PC-9 (cell line): Measurements from ENCODE around the gene RAB9B. TPM values are rescaled to one million over a fixed set of nuclear protein-coding genes. Genes with fewer than 3 reads are reported as not detected.

Experiments
- BruUV-seq: library from RNA; stranded (reverse); fragments of 400-500 nt; replicated peaks from 2 replicates; lab custom pipeline; 2021; lab: Mats Ljungman, UMichigan
- CTCF ChIA-PET: fragments of 300-600 bp; sonication (Branson Sonifier 250); formaldehyde crosslinking; loops from one replicate; lab custom pipeline; 2022; ENCODE audit warnings: antibody characterized with exemption; lab: Charles Lee
- POLR2A ChIA-PET: fragments of 300-600 bp; sonication (Branson Sonifier 250); formaldehyde crosslinking; loops from one replicate; lab custom pipeline; 2022; ENCODE audit warnings: antibody characterized with exemption; ENCODE audit not compliant: unreplicated experiment; lab: Charles Lee
- DNase-seq, 2 experiments: peaks; one replicate each; pipeline versions ENCODE4 v3.0.0 to v3.0.0-alpha.2; 2015 to 2022; ENCODE audit warnings: mixed read lengths in 1 of 2
- H2AFZ ChIP-seq: fragments of 200-600 bp; sonication (generic); 2 replicates; pipeline ENCODE4 v1.8.1; 2017; ENCODE audit warnings: antibody characterized with exemption
- H3F3A ChIP-seq: fragments of 200-600 bp; sonication (generic); 2 replicates; pipeline ENCODE4 v1.8.1; 2017; ENCODE audit warnings: antibody characterized with exemption, mild to moderate bottlenecking, low read depth; ENCODE audit not compliant: insufficient read depth
- H3K27ac ChIP-seq: fragments of 200-600 bp; sonication (generic); 2 replicates; pipeline ENCODE4 v1.6.1; 2016; ENCODE audit warnings: mixed run types
- H3K27me3 ChIP-seq: fragments of 200-600 bp; sonication (generic); 2 replicates; pipeline ENCODE4 v1.6.1; 2016; ENCODE audit warnings: low read depth, mixed run types; ENCODE audit not compliant: insufficient read depth
- H3K36me3 ChIP-seq: fragments of 200-600 bp; sonication (generic); 2 replicates; pipeline ENCODE4 v1.6.1; 2016; ENCODE audit warnings: low read depth, mixed run types
- H3K4me1 ChIP-seq: fragments of 200-600 bp; sonication (generic); replicated peaks from 2 replicates; pipeline ENCODE4 v1.6.1; 2016; ENCODE audit warnings: mixed run types; ENCODE audit not compliant: insufficient read depth
- H3K4me2 ChIP-seq: fragments of 200-600 bp; sonication (generic); 2 replicates; pipeline ENCODE4 v1.6.1; 2017; ENCODE audit warnings: mixed run types
- H3K4me3 ChIP-seq: fragments of 200-600 bp; sonication (generic); 2 replicates; pipeline ENCODE4 v1.6.1; 2016; ENCODE audit warnings: mixed run types
- H3K79me2 ChIP-seq: fragments of 200-600 bp; sonication (generic); 2 replicates; pipeline ENCODE4 v1.6.1; 2017; ENCODE audit warnings: low read depth, mixed run types
- H3K9me2 ChIP-seq: fragments of 200-600 bp; sonication (generic); 2 replicates; pipeline ENCODE4 v1.8.1; 2017; ENCODE audit warnings: mild to moderate bottlenecking; ENCODE audit not compliant: insufficient read depth
- H3K9me3 ChIP-seq: fragments of 200-600 bp; sonication (generic); 2 replicates; pipeline ENCODE4 v1.8.1; 2016; ENCODE audit warnings: low read depth; ENCODE audit not compliant: insufficient read depth
- H4K20me1 ChIP-seq: fragments of 200-600 bp; sonication (generic); 2 replicates; pipeline ENCODE4 v1.8.1; 2017; ENCODE audit not compliant: insufficient read depth
- CTCF ChIP-seq: fragments of 200-600 bp; sonication (generic); conservative IDR thresholded peaks from 2 replicates; pipeline ENCODE4 v1.6.1; 2017; ENCODE audit warnings: mixed run types, antibody characterized with exemption, mild to moderate bottlenecking, moderate library complexity
- EZH2 ChIP-seq: fragments of 200-600 bp; sonication (generic); IDR thresholded peaks from 2 replicates; pipeline ENCODE4 v1.8.0; 2017; ENCODE audit warnings: antibody characterized with exemption, low read depth
- intact Hi-C: fragments of 100-400 bp; cut with micrococcal nuclease; formaldehyde crosslinking; loops from one replicate; pipeline ENCODE4 v1.10.0; 2022; ENCODE audit not compliant: unreplicated experiment
- total RNA-seq: library from RNA; stranded (reverse); gene quantifications from 2 replicates; pipeline ENCODE4 v1.2.3, GENCODE V29; 2021

RAB9B gene
- total RNA-seq, 1 experiment from 2014 or later = not detected

- H3F3A ChIP-seq = no peaks in the 10 kb centered on the region
- H3K9me3 ChIP-seq = no peaks in the 10 kb centered on the region
- no peaks in the 10 kb centered on the region for H4K20me1 ChIP-seq
- no peaks in the 10 kb centered on the region for H3K79me2 ChIP-seq
- H3K36me3 ChIP-seq = no peaks in the 10 kb centered on the region
- no peak overlapping the region for H2AFZ ChIP-seq
- no peak overlapping the region for H3K27ac ChIP-seq
- ChIA-PET CTCF (no interaction called here), POLR2A (no interaction called here)
- DNase-seq = no peak
- TF ChIP-seq CTCF (no peak), EZH2 (no peak)
- H3K27me3 ChIP-seq = peaks cover 24% of the 10 kb centered on the region
- intact Hi-C loops = no loop called here
- H3K4me2 ChIP-seq = no peak overlapping the region
- H3K4me3 ChIP-seq = no peak overlapping the region
- H3K4me1 ChIP-seq = no peaks in the 10 kb centered on the region
- no TSS peak for BruUV-seq
- H3K9me2 ChIP-seq = no peaks in the 10 kb centered on the region
These were observed 685 bp downstream of the RAB9B start for GRCh38 chrX:103831342-103831802.

GRCh38 chrX:103830848-103831247 lies 1.2 kb downstream of the RAB9B start:
- Histone ChIP-seq H3K27me3 (peaks cover 24% of the 10 kb centered on the region), H3F3A (no peaks in the 10 kb centered on the region), H3K79me2 (no peaks in the 10 kb centered on the region), H3K4me3 (no peak overlapping the region), H3K9me2 (no peaks in the 10 kb centered on the region), H3K36me3 (no peaks in the 10 kb centered on the region), H3K4me2 (no peak overlapping the region), H3K27ac (no peak overlapping the region), H4K20me1 (no peaks in the 10 kb centered on the region), H2AFZ (no peak overlapping the region), H3K9me3 (no peaks in the 10 kb centered on the region), H3K4me1 (no peaks in the 10 kb centered on the region)
- no TSS peak for BruUV-seq
- no peak for DNase-seq
- CTCF ChIA-PET = no interaction called here
- TF ChIP-seq CTCF = no peak
- no peak for TF ChIP-seq EZH2
- intact Hi-C loops = no loop called here
- POLR2A ChIA-PET = no interaction called here

GRCh38 chrX:103828529-103828928 lies 3.5 kb downstream of the RAB9B start:
- H3K9me3 ChIP-seq = no peaks in the 10 kb centered on the region
- DNase-seq = no peak

More at GRCh38 chrX:103828529-103828928, 3.5 kb downstream of the RAB9B start:
- TF ChIP-seq CTCF = no peak
- TF ChIP-seq EZH2 = no peak
- no peaks in the 10 kb centered on the region for H3K79me2 ChIP-seq
- H3F3A ChIP-seq = no peaks in the 10 kb centered on the region
- no peaks in the 10 kb centered on the region for H3K36me3 ChIP-seq
- H3K4me2 ChIP-seq = no peak overlapping the region
- H3K4me3 ChIP-seq = no peak overlapping the region
- intact Hi-C loops = no loop called here
- no TSS peak for BruUV-seq
- no peaks in the 10 kb centered on the region for H3K4me1 ChIP-seq
- CTCF ChIA-PET = no interaction called here
- H2AFZ ChIP-seq = no peak overlapping the region
- H3K27me3 ChIP-seq = peaks cover 24% of the 10 kb centered on the region
- no peak overlapping the region for H3K27ac ChIP-seq
- no peaks in the 10 kb centered on the region for H4K20me1 ChIP-seq
- no peaks in the 10 kb centered on the region for H3K9me2 ChIP-seq
- POLR2A ChIA-PET = no interaction called here
